D721Med (cell line): ENCODE results near the gene ZSWIM7.
A peak's percentile ranks its signal among the peaks of the same experiment; 100 is the strongest.

Experiments used
- DNase-seq: peaks from one replicate; pipeline ENCODE4 v3.0.0; 2011; ENCODE audit warnings: low spot score; ENCODE audit not compliant: insufficient read length
- FAIRE-seq: peaks from 2 replicates; lab custom pipeline; 2011; peaks lifted over from hg19 to GRCh38; lab: Jason Lieb, UNC
- CTCF ChIP-seq: IDR thresholded peaks from 2 replicates; pipeline ENCODE4 v1.5.1; 2012; ENCODE audit warnings: mild to moderate bottlenecking, control low read depth; ENCODE audit not compliant: insufficient read depth; ENCODE audit errors: missing control alignments

ZSWIM7 gene

GRCh38 chr17:16013943-16014407 is 14.5 kb upstream of the ZSWIM7 start:
- no peak for TF ChIP-seq CTCF
- FAIRE-seq (peak; percentile 67), DNase-seq (no peak)

GRCh38 chr17:16007439-16007838 is 7.9 kb upstream of the ZSWIM7 start:
- DNase-seq (no peak), FAIRE-seq (no peak)
- no peak for TF ChIP-seq CTCF

- FAIRE-seq (no peak), DNase-seq (no peak)
- no peak for TF ChIP-seq CTCF
Observed at GRCh38 chr17:16005636-16006035, 6.1 kb upstream of the ZSWIM7 start.

GRCh38 chr17:16003841-16004240 is 4.3 kb upstream of the ZSWIM7 start:
- no peak for DNase-seq
- no peak for FAIRE-seq
- TF ChIP-seq CTCF: no peak

- no peak for TF ChIP-seq CTCF
- no peak for DNase-seq
- no peak for FAIRE-seq
Observed at GRCh38 chr17:16002708-16003260, 3.3 kb upstream of the ZSWIM7 start.

GRCh38 chr17:16001226-16001897 is 1.9 kb upstream of the ZSWIM7 start:
- no peak for TF ChIP-seq CTCF
- no peak for DNase-seq

More at GRCh38 chr17:16001226-16001897, 1.9 kb upstream of the ZSWIM7 start:
- no peak for FAIRE-seq
